PC-3 (cell line): ENCODE measurements around the gene UBE3D. TPM values are rescaled to one million over a fixed set of nuclear protein-coding genes. Genes with fewer than 3 reads are reported as not detected.

Experiments
- ATAC-seq: fragments of 200-7000 bp; cut with Tn5 transposase; 2 replicates; pipeline ENCODE4 v1.9.1; 2020; ENCODE audit warnings: mild to moderate bottlenecking, moderate library complexity
- BruUV-seq: library from RNA; stranded (reverse); fragments of 400-500 nt; replicated peaks from 2 replicates; lab custom pipeline; 2021; lab: Mats Ljungman, UMichigan
- CTCF ChIA-PET: fragments of 300-600 bp; sonication (Branson Sonifier 250); formaldehyde crosslinking; loops from one replicate; lab custom pipeline; 2022; ENCODE audit warnings: antibody characterized with exemption; lab: Charles Lee
- POLR2A ChIA-PET: fragments of 300-600 bp; sonication (Branson Sonifier 250); formaldehyde crosslinking; loops from one replicate; lab custom pipeline; 2022; ENCODE audit warnings: antibody characterized with exemption; ENCODE audit not compliant: unreplicated experiment; lab: Charles Lee
- DNase-seq: peaks from one replicate; pipeline ENCODE4 v3.0.0-alpha.2; 2015
- H2AFZ ChIP-seq: fragments of 300-600 bp; sonication (generic); 2 replicates; pipeline ENCODE4 v1.6.0; 2016; ENCODE audit warnings: antibody characterized with exemption, low read length
- H3F3A ChIP-seq: fragments of 300-600 bp; sonication (generic); one replicate; pipeline ENCODE4 v1.6.0; 2017; ENCODE audit warnings: antibody characterized with exemption, low read length, control low read depth, mild to moderate bottlenecking; ENCODE audit not compliant: unreplicated experiment
- H3K27ac ChIP-seq: fragments of 300-600 bp; sonication (generic); 2 replicates; pipeline ENCODE4 v1.5.1; 2016; ENCODE audit warnings: mild to moderate bottlenecking, low read length
- H3K27me3 ChIP-seq: fragments of 300-600 bp; sonication (generic); 2 replicates; pipeline ENCODE4 v1.6.1; 2016; ENCODE audit warnings: low read length, mixed read lengths
- H3K36me3 ChIP-seq: fragments of 300-600 bp; sonication (generic); 2 replicates; pipeline ENCODE4 v1.6.1; 2016; ENCODE audit warnings: low read depth, mixed run types, low read length, mixed read lengths
- H3K4me1 ChIP-seq: fragments of 300-600 bp; sonication (generic); 2 replicates; pipeline ENCODE4 v1.5.1; 2016; ENCODE audit warnings: low read length; ENCODE audit not compliant: insufficient read depth
- H3K4me2 ChIP-seq: fragments of 300-600 bp; sonication (generic); 2 replicates; pipeline ENCODE4 v1.6.0; 2016; ENCODE audit warnings: low read length
- H3K4me3 ChIP-seq: fragments of 300-600 bp; sonication (generic); 2 replicates; pipeline ENCODE4 v1.5.1; 2016; ENCODE audit warnings: mild to moderate bottlenecking, low read length, mixed read lengths
- H3K79me2 ChIP-seq: fragments of 300-600 bp; sonication (generic); 2 replicates; pipeline ENCODE4 v1.6.1; 2017; ENCODE audit warnings: low read length, mixed read lengths
- H3K9ac ChIP-seq: fragments of 300-600 bp; sonication (generic); 2 replicates; pipeline ENCODE4 v1.6.0; 2016; ENCODE audit warnings: mild to moderate bottlenecking, low read length
- H3K9me2 ChIP-seq: fragments of 300-600 bp; sonication (generic); replicated peaks from 2 replicates; pipeline ENCODE4 v1.6.1; 2016; ENCODE audit warnings: mixed run types, low read length, mixed read lengths
- H3K9me3 ChIP-seq: fragments of 300-600 bp; sonication (generic); 2 replicates; pipeline ENCODE4 v1.6.1; 2016; ENCODE audit warnings: low read length, mixed read lengths
- H4K20me1 ChIP-seq: fragments of 300-600 bp; sonication (generic); 2 replicates; pipeline ENCODE4 v1.6.1; 2016; ENCODE audit warnings: low read length, mixed read lengths
- CTCF ChIP-seq: fragments of 300-600 bp; sonication (generic); conservative IDR thresholded peaks from 2 replicates; pipeline ENCODE4 v1.5.1; 2017; ENCODE audit warnings: antibody characterized with exemption, low read depth, mild to moderate bottlenecking, low read length
- EZH2 ChIP-seq: fragments of 300-600 bp; sonication (generic); IDR thresholded peaks from one replicate; pipeline ENCODE4 v1.6.1; 2017; ENCODE audit warnings: antibody characterized with exemption, mild to moderate bottlenecking, low read length; ENCODE audit not compliant: unreplicated experiment
- EZH2phosphoT487 ChIP-seq: fragments of 300-600 bp; sonication (generic); IDR thresholded peaks from 2 replicates; pipeline ENCODE4 v1.6.1; 2018; ENCODE audit warnings: mild to moderate bottlenecking, antibody characterized with exemption, low read length, borderline replicate concordance
- intact Hi-C: fragments of 100-400 bp; cut with micrococcal nuclease; formaldehyde crosslinking; loops from 2 replicates; pipeline ENCODE4 v1.9.0; 2023
- total RNA-seq: library from RNA; depleted of rRNA; stranded (reverse); fragments of >200 nt; gene quantifications from 2 replicates; pipeline ENCODE4 v1.2.3, GENCODE V29; 2014

Gene UBE3D
- total RNA-seq, 1 experiment from 2014 or later: 5.0 TPM

DNA sequence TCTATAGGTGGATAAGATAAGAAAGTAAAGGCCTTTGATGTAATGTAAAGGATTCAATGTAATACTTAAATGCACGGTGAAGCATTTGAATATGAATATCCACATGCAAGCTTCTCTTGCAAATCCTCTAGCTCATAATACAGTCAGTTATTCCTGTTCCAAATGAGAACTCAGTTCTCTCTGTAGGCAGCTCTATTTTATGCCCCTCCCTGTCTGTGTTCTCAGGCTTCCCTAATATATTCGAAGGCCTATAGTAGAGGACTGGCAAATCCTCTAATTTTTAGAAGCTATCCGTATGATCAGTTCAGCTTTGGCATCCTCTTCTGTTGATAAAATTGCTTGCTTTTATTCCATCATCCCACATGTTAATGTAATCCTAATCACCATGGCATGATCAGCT lies 200.2 kb downstream of the UBE3D start:
- intact Hi-C loops: no loop called here
- Histone ChIP-seq H4K20me1 (no peaks in the 10 kb centered on the region), H3K36me3 (no peaks in the 10 kb centered on the region), H3K9me3 (no peaks in the 10 kb centered on the region), H3K4me3 (no peak overlapping the region), H3K27ac (no peak overlapping the region), H2AFZ (no peak overlapping the region), H3K9ac (no peak overlapping the region), H3K4me2 (no peak overlapping the region), H3F3A (no peaks in the 10 kb centered on the region), H3K79me2 (no peaks in the 10 kb centered on the region), H3K27me3 (no peaks in the 10 kb centered on the region), H3K9me2 (no peaks in the 10 kb centered on the region), H3K4me1 (peaks cover 31% of the 10 kb centered on the region)
- TF ChIP-seq CTCF (no peak), EZH2 (no peak), EZH2phosphoT487 (no peak)
- BruUV-seq: no TSS peak
- POLR2A ChIA-PET: no interaction called here
- CTCF ChIA-PET: no interaction called here
- ATAC-seq (no peak), DNase-seq (no peak)

DNA sequence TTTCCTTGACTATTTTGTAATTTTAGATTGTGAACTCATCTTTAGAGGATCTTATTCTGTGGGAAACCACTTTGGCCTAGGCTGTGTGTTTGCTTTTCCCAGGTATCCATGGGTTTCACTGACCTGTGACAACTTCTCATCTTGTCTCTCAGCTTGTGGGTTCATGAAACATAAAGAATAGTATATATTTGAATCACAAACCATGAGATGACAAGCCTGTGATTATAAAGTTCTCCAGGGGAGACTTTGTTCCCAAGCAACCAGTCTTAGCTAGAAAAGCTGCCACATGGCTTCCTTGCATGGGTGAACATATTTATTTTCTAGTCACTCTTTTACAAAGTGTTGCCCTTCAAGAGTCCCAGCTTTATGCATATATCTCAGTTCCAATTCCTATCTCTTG lies 201.9 kb downstream of the UBE3D start:
- Histone ChIP-seq H3F3A (no peaks in the 10 kb centered on the region), H3K4me1 (peaks cover 29% of the 10 kb centered on the region), H3K9me2 (no peaks in the 10 kb centered on the region), H3K27me3 (no peaks in the 10 kb centered on the region), H3K36me3 (no peaks in the 10 kb centered on the region), H3K79me2 (no peaks in the 10 kb centered on the region), H3K27ac (no peak overlapping the region), H3K4me2 (no peak overlapping the region), H3K9ac (no peak overlapping the region), H4K20me1 (no peaks in the 10 kb centered on the region), H2AFZ (no peak overlapping the region), H3K9me3 (no peaks in the 10 kb centered on the region), H3K4me3 (no peak overlapping the region)
- POLR2A ChIA-PET: no interaction called here
- TF ChIP-seq EZH2 (no peak), EZH2phosphoT487 (no peak), CTCF (no peak)
- no TSS peak for BruUV-seq
- CTCF ChIA-PET: no interaction called here
- DNase-seq (no peak), ATAC-seq (no peak)
- intact Hi-C loops: loop anchor here (5.0 kb wide), 1 partner anchor 114 kb away; no protein-coding TSS in a partner anchor

GRCh38 chr6:82862543-82862942 lies 203.1 kb downstream of the UBE3D start:
- Histone ChIP-seq H3K9me3 (no peaks in the 10 kb centered on the region), H3K9me2 (no peaks in the 10 kb centered on the region), H3K4me1 (peaks cover 29% of the 10 kb centered on the region), H2AFZ (no peak overlapping the region), H3K4me2 (peak overlapping the region; percentile 49), H3K27me3 (no peaks in the 10 kb centered on the region), H3K9ac (no peak overlapping the region), H4K20me1 (no peaks in the 10 kb centered on the region), H3K79me2 (no peaks in the 10 kb centered on the region), H3K4me3 (0 out of 2 replicates have a peak overlapping the region, but pooled peaks have one; percentile 15), H3K36me3 (no peaks in the 10 kb centered on the region), H3K27ac (no peak overlapping the region), H3F3A (no peaks in the 10 kb centered on the region)
- ChIA-PET POLR2A (no interaction called here), CTCF (no interaction called here)
- ATAC-seq: peak; percentile 75
- intact Hi-C loops: loop anchor here (5.0 kb wide), 1 partner anchor 115 kb away; no protein-coding TSS in a partner anchor
- no peak for TF ChIP-seq EZH2
- no peak for TF ChIP-seq EZH2phosphoT487
- TF ChIP-seq CTCF: no peak
- DNase-seq: peak; percentile 67
- BruUV-seq: no TSS peak
